ENCODE results near the gene EVA1A.

- TF ChIP-seq MYC (IDR thresholded peaks at IDR 0.05; ENCODE audit: borderline replicate concordance, low read length): no peak
- TF ChIP-seq REST (IDR thresholded peaks at IDR 0.05): no peak
- no peak for TF ChIP-seq ZNF302 (CRISPR knock-in tag; IDR thresholded peaks at IDR 0.05)
- TF ChIP-seq RCOR1 (IDR thresholded peaks at IDR 0.05; ENCODE audit: low read depth, low read length): no peak
- TF ChIP-seq CHD2 (IDR thresholded peaks at IDR 0.05; ENCODE audit: low read length, partially characterized antibody): no peak
- no peak for TF ChIP-seq CTCF (IDR thresholded peaks at IDR 0.05)
These were observed 72.6 kb downstream of the EVA1A start for GRCh38 chr2:75488157-75488556.
